Activated T-cell treated with anti-CD3 and anti-CD28 coated beads, Interleukin-2, amount 50 U/mL, for 4 hours (primary cell): ENCODE results near the gene DDO. TPM values are rescaled to one million over a fixed set of nuclear protein-coding genes. Genes with fewer than 3 reads are reported as not detected.
A peak's percentile ranks its signal among the peaks of the same experiment; 100 is the strongest.
"Not testable (repeated sequence)": the region's sequence is repeated elsewhere in the genome, so short reads cannot be mapped to it uniquely, and the experiment has no call there.

Experiments
- ATAC-seq, 2 donors: fragments of 200-7000 bp; cut with Tn5 transposase; one replicate each; pipeline ENCODE4 v1.10.0; 2021
- DNase-seq: peaks from one replicate; pipeline ENCODE4 v3.0.0-alpha.2; 2020
- H3K27me3 Mint-ChIP-seq: one replicate; pipeline ENCODE4 v1.8.0; 2021; ENCODE audit warnings: low read depth, mixed read lengths
- H3K36me3 Mint-ChIP-seq: one replicate; pipeline ENCODE4 v1.8.0; 2022; ENCODE audit warnings: mixed read lengths; ENCODE audit not compliant: insufficient read depth
- H3K4me1 Mint-ChIP-seq: one replicate; pipeline ENCODE4 v1.8.0; 2021; ENCODE audit warnings: low read depth, mixed read lengths
- H3K4me3 Mint-ChIP-seq: one replicate; pipeline ENCODE4 v1.8.0; 2021; ENCODE audit warnings: mild to moderate bottlenecking, moderate library complexity, mixed read lengths
- H3K9me3 Mint-ChIP-seq: one replicate; pipeline ENCODE4 v1.8.0; 2021; ENCODE audit warnings: mixed read lengths
- total RNA-seq, 3 donors: library from RNA; stranded (reverse); gene quantifications; one replicate each; pipeline ENCODE4 v1.2.1, GENCODE V29; 2021

Gene DDO
- total RNA-seq = not detected

GRCh38 chr6:110415086-110415916, at the start of gene DDO:
TSS of gene DDO (minus strand) at chr6:110415575. CDS start at chr6:110413462, 2,113 bp downstream.
- no peaks in the 10 kb centered on the region for H3K9me3 Mint-ChIP-seq
- H3K27me3 Mint-ChIP-seq = peaks cover 12% of the 10 kb centered on the region
- peaks cover 4% of the 10 kb centered on the region for H3K4me1 Mint-ChIP-seq
- no peak for DNase-seq
- ATAC-seq = no peak
- H3K4me3 Mint-ChIP-seq = peak within 1 kb of the TSS; percentile 41
- H3K36me3 Mint-ChIP-seq = no peaks in the 10 kb centered on the region

- H3K9me3 Mint-ChIP-seq = peaks cover 36% of the 10 kb centered on the region
- ATAC-seq (no peak), DNase-seq (no peak)
- H3K4me3 Mint-ChIP-seq = no peak overlapping the region
- peaks cover 12% of the 10 kb centered on the region for H3K27me3 Mint-ChIP-seq
- no peaks in the 10 kb centered on the region for H3K4me1 Mint-ChIP-seq
- no peaks in the 10 kb centered on the region for H3K36me3 Mint-ChIP-seq
These were observed 47.6 kb upstream of the DDO start for GRCh38 chr6:110462884-110463481.

GRCh38 chr6:110461376-110461775, 46.0 kb upstream of the DDO start:
- peaks cover 36% of the 10 kb centered on the region for H3K9me3 Mint-ChIP-seq
- H3K27me3 Mint-ChIP-seq = peaks cover 14% of the 10 kb centered on the region
- no peaks in the 10 kb centered on the region for H3K4me1 Mint-ChIP-seq
- no peaks in the 10 kb centered on the region for H3K36me3 Mint-ChIP-seq
- ATAC-seq (no peak), DNase-seq (no peak)
- H3K4me3 Mint-ChIP-seq = no peak overlapping the region

GRCh38 chr6:110459137-110459536, 43.8 kb upstream of the DDO start:
- no peak for ATAC-seq
- no peaks in the 10 kb centered on the region for H3K36me3 Mint-ChIP-seq
- no peak overlapping the region for H3K4me3 Mint-ChIP-seq

GRCh38 chr6:110458476-110458875, 43.1 kb upstream of the DDO start:
- no peak for DNase-seq
- Mint-ChIP-seq H3K36me3 (no peaks in the 10 kb centered on the region), H3K4me3 (no peak overlapping the region), H3K9me3 (peaks cover 15% of the 10 kb centered on the region), H3K27me3 (peaks cover 12% of the 10 kb centered on the region), H3K4me1 (no peaks in the 10 kb centered on the region)
- ATAC-seq = no peak

More at GRCh38 chr6:110459137-110459536, 43.8 kb upstream of the DDO start:
- Mint-ChIP-seq H3K9me3 (peaks cover 21% of the 10 kb centered on the region), H3K27me3 (peaks cover 12% of the 10 kb centered on the region), H3K4me1 (no peaks in the 10 kb centered on the region)
- no peak for DNase-seq

GRCh38 chr6:110457567-110458175, 42.3 kb upstream of the DDO start:
- not testable (repeated sequence) for ATAC-seq, H3K4me3 Mint-ChIP-seq, H3K36me3 Mint-ChIP-seq, DNase-seq, H3K4me1 Mint-ChIP-seq, H3K9me3 Mint-ChIP-seq
- peaks cover 16% of the 10 kb centered on the region for H3K27me3 Mint-ChIP-seq

GRCh38 chr6:110456694-110457093, 41.3 kb upstream of the DDO start:
- H3K36me3 Mint-ChIP-seq = no peaks in the 10 kb centered on the region
- ATAC-seq = no peak
- H3K4me1 Mint-ChIP-seq = no peaks in the 10 kb centered on the region
- peaks cover 20% of the 10 kb centered on the region for H3K27me3 Mint-ChIP-seq
- peaks cover 4% of the 10 kb centered on the region for H3K9me3 Mint-ChIP-seq
- no peak overlapping the region for H3K4me3 Mint-ChIP-seq
- no peak for DNase-seq

- Mint-ChIP-seq H3K9me3 (no peaks in the 10 kb centered on the region), H3K4me1 (no peaks in the 10 kb centered on the region), H3K27me3 (peaks cover 10% of the 10 kb centered on the region), H3K36me3 (no peaks in the 10 kb centered on the region), H3K4me3 (no peak overlapping the region)
- no peak for DNase-seq
- ATAC-seq = no peak
These were observed 34.1 kb upstream of the DDO start for GRCh38 chr6:110449541-110449895.

- Mint-ChIP-seq H3K4me1 (no peaks in the 10 kb centered on the region), H3K9me3 (no peaks in the 10 kb centered on the region), H3K36me3 (no peaks in the 10 kb centered on the region), H3K27me3 (peaks cover 10% of the 10 kb centered on the region), H3K4me3 (no peak overlapping the region)
- ATAC-seq = no peak
- no peak for DNase-seq
These were observed 33.6 kb upstream of the DDO start for GRCh38 chr6:110448846-110449540.

GRCh38 chr6:110447761-110448160, 32.4 kb upstream of the DDO start:
- Mint-ChIP-seq H3K36me3 (no peaks in the 10 kb centered on the region), H3K27me3 (peaks cover 6% of the 10 kb centered on the region), H3K4me3 (no peak overlapping the region), H3K9me3 (no peaks in the 10 kb centered on the region), H3K4me1 (no peaks in the 10 kb centered on the region)
- DNase-seq (no peak), ATAC-seq (no peak)

GRCh38 chr6:110446405-110446804, 31.0 kb upstream of the DDO start:
- Mint-ChIP-seq H3K4me3 (no peak overlapping the region), H3K36me3 (no peaks in the 10 kb centered on the region), H3K4me1 (no peaks in the 10 kb centered on the region), H3K27me3 (peaks cover 3% of the 10 kb centered on the region), H3K9me3 (no peaks in the 10 kb centered on the region)
- ATAC-seq (no peak), DNase-seq (no peak)

- H3K36me3 Mint-ChIP-seq = no peaks in the 10 kb centered on the region
- no peaks in the 10 kb centered on the region for H3K4me1 Mint-ChIP-seq
- DNase-seq (no peak), ATAC-seq (no peak)
- no peak overlapping the region for H3K4me3 Mint-ChIP-seq
- no peaks in the 10 kb centered on the region for H3K9me3 Mint-ChIP-seq
- H3K27me3 Mint-ChIP-seq = peaks cover 18% of the 10 kb centered on the region
These were observed 24.7 kb upstream of the DDO start for GRCh38 chr6:110440026-110440425.

GRCh38 chr6:110439356-110439755, 24.0 kb upstream of the DDO start:
- Mint-ChIP-seq H3K9me3 (no peaks in the 10 kb centered on the region), H3K27me3 (peaks cover 18% of the 10 kb centered on the region), H3K4me3 (no peak overlapping the region), H3K4me1 (no peaks in the 10 kb centered on the region), H3K36me3 (no peaks in the 10 kb centered on the region)
- no peak for ATAC-seq
- no peak for DNase-seq

- DNase-seq (no peak), ATAC-seq (no peak)
- Mint-ChIP-seq H3K4me3 (no peak overlapping the region), H3K4me1 (no peaks in the 10 kb centered on the region), H3K36me3 (no peaks in the 10 kb centered on the region), H3K27me3 (peaks cover 11% of the 10 kb centered on the region), H3K9me3 (no peaks in the 10 kb centered on the region)
These were observed 19.7 kb upstream of the DDO start for GRCh38 chr6:110434961-110435602.
